ENCODE data around the gene FOXB1. TPM values are rescaled to one million over a fixed set of nuclear protein-coding genes. Genes with fewer than 3 reads are reported as not detected.

Gene FOXB1
- total RNA-seq, 2 experiments from 2014 or later = 3.7 to 5.2 TPM

DNA sequence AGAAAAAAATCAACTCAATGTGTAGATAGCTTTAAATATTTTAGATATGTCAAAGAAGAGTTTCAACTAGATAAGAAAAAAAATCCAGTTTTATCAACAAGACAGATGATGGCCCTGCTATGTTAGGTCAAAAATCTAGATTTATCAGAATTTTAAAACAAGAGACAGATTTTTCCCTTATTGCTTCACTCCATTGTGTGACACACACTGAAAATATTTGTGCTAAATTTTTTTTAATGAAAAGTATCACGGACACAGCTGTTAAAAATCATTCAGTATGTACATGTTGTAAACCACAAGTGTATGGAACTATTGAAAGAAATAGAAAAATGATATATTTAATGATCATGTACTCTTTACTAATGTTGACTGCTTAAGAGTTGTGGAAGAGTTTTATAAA, 43.6 kb downstream of the FOXB1 start:
- POLR2A ChIA-PET = no interaction called here
- Mint-ChIP-seq H3K27me3 (peaks cover 12% of the 10 kb centered on the region), H3K27ac (no peak overlapping the region), H3K4me1 (peaks cover 24% of the 10 kb centered on the region), H3K36me3 (ENCODE audit: low read depth) (peaks cover 12% of the 10 kb centered on the region), H3K4me3 (no peak overlapping the region), H3K9me3 (peaks cover 16% of the 10 kb centered on the region)
- CTCF ChIA-PET = no interaction called here
- DNase-seq = no peak

DNA sequence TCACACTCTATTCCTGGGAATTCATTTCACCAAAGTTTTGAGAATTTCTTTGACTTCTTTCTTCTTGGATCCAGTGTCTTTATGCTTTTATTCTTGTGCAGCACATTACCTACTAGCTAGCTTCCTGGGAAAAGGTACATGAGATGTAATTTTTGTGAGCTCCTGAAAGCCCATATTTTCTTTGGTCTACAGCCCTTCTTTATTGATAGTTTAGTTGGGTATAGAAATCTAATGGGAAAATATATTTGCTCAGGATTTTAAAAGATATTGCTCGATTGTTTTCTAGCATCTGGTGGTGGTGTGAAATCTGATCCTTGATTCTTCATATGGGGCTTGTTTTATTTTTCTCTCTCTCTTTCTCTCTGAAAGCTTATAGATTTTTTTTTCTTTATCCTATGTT, 45.8 kb downstream of the FOXB1 start:
- Mint-ChIP-seq H3K27me3 (peaks cover 26% of the 10 kb centered on the region), H3K36me3 (ENCODE audit: low read depth) (peaks cover 12% of the 10 kb centered on the region), H3K27ac (no peak overlapping the region), H3K9me3 (peaks cover 16% of the 10 kb centered on the region), H3K4me1 (peaks cover 10% of the 10 kb centered on the region), H3K4me3 (no peak overlapping the region)
- DNase-seq = no peak
- ChIA-PET POLR2A (no interaction called here), CTCF (no interaction called here)

DNA sequence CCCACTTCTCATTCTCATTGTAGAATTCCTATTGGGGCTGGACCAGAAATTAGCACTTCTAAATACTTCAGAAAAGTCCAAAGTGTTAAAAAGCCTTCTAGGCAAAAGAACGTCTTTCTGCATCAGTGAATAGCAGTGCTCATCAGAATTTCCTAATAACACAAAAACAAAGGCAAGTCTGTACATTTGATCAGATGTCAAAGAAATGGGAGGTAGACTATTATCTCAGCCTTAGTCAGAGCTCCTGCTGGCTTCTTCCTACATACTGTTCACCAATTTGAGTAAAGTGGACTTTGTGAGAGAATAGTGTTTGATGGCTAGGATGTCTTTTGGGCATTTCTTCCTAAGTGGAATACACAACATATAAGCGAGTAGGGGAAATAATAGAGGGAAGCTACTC, 48.7 kb downstream of the FOXB1 start:
- Mint-ChIP-seq H3K27me3 (peaks cover 40% of the 10 kb centered on the region), H3K9me3 (peaks cover 16% of the 10 kb centered on the region), H3K4me1 (no peaks in the 10 kb centered on the region), H3K4me3 (no peak overlapping the region), H3K36me3 (ENCODE audit: low read depth) (peaks cover 12% of the 10 kb centered on the region), H3K27ac (no peak overlapping the region)
- POLR2A ChIA-PET = no interaction called here
- CTCF ChIA-PET = interaction anchor here (0.8 kb wide), 1 partner anchor 123 kb away, joined by 3 read pairs; no protein-coding TSS in a partner anchor
- DNase-seq = no peak

DNA sequence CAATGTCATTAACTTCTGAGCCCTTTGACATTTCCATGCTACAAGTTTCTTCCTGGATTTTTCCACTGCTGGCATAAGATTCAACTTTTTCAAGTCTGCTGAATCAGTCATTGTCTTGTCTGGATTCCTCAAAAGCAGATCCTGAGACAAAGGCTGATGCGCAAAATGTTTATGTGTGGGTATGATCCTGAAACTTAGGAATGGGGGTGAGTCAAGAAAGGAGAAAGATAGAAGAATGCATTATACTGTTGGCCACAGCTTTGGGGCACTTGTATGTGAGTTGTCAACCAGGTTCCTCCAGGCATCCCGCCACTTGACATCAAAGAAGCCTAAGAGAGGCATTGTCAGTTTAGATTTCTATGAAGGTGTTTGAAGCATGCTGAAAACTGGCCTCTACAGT, 50.4 kb downstream of the FOXB1 start:
- H3K36me3 Mint-ChIP-seq (ENCODE audit: low read depth) = peaks cover 9% of the 10 kb centered on the region
- H3K27ac Mint-ChIP-seq = no peak overlapping the region
- no peaks in the 10 kb centered on the region for H3K4me1 Mint-ChIP-seq
- CTCF ChIA-PET = no interaction called here
- H3K4me3 Mint-ChIP-seq = no peak overlapping the region
- H3K27me3 Mint-ChIP-seq = peaks cover 37% of the 10 kb centered on the region
- POLR2A ChIA-PET = no interaction called here
- H3K9me3 Mint-ChIP-seq = peaks cover 16% of the 10 kb centered on the region
- no peak for DNase-seq
